Mononuclear cell (primary cell): ENCODE data around the gene KIF13A. TPM values are rescaled to one million over a fixed set of nuclear protein-coding genes. Genes with fewer than 3 reads are reported as not detected.

Experiments
- H3K27me3 ChIP-seq: 2 replicates; pipeline ENCODE4 v1.6.0; 2011; ENCODE audit warnings: low read length, control low read depth; ENCODE audit not compliant: insufficient read depth
- H3K4me1 ChIP-seq: 2 replicates; pipeline ENCODE4 v1.5.1; 2011; ENCODE audit warnings: mild to moderate bottlenecking, low read length, control low read depth; ENCODE audit not compliant: insufficient read depth
- H3K4me3 ChIP-seq: 2 replicates; pipeline ENCODE4 v1.5.1; 2011; ENCODE audit warnings: mild to moderate bottlenecking, low read length, moderate library complexity
- H3K9me3 ChIP-seq: 2 replicates; pipeline ENCODE4 v1.5.1; 2011; ENCODE audit warnings: low read depth, mild to moderate bottlenecking, control low read depth, low read length
- total RNA-seq: library from RNA; depleted of rRNA; stranded (reverse); fragments of >200 nt; gene quantifications from one replicate; pipeline ENCODE4 v1.2.3, GENCODE V29; 2012

Gene KIF13A
- total RNA-seq, 1 donor: 18.1 TPM

- Histone ChIP-seq H3K27me3 (no peaks in the 10 kb centered on the region), H3K4me1 (peaks cover 46% of the 10 kb centered on the region), H3K4me3 (no peak overlapping the region), H3K9me3 (no peaks in the 10 kb centered on the region)
Observed at GRCh38 chr6:17935188-17936149, 52.0 kb downstream of the KIF13A start.

- Histone ChIP-seq H3K9me3 (no peaks in the 10 kb centered on the region), H3K27me3 (no peaks in the 10 kb centered on the region), H3K4me1 (peaks cover 56% of the 10 kb centered on the region), H3K4me3 (no peak overlapping the region)
Observed at GRCh38 chr6:17933716-17934115, 53.7 kb downstream of the KIF13A start.

- no peaks in the 10 kb centered on the region for H3K9me3 ChIP-seq
- peaks cover 56% of the 10 kb centered on the region for H3K4me1 ChIP-seq
- no peak overlapping the region for H3K4me3 ChIP-seq
- H3K27me3 ChIP-seq: no peaks in the 10 kb centered on the region
Observed at GRCh38 chr6:17932330-17932852, 55.0 kb downstream of the KIF13A start.

GRCh38 chr6:17931227-17931626, 56.2 kb downstream of the KIF13A start:
- no peak overlapping the region for H3K4me3 ChIP-seq
- H3K4me1 ChIP-seq: peaks cover 54% of the 10 kb centered on the region
- no peaks in the 10 kb centered on the region for H3K27me3 ChIP-seq
- no peaks in the 10 kb centered on the region for H3K9me3 ChIP-seq

- Histone ChIP-seq H3K27me3 (no peaks in the 10 kb centered on the region), H3K4me3 (no peak overlapping the region), H3K4me1 (peaks cover 51% of the 10 kb centered on the region), H3K9me3 (no peaks in the 10 kb centered on the region)
Observed at GRCh38 chr6:17930321-17930993, 57.0 kb downstream of the KIF13A start.

GRCh38 chr6:17928514-17929430, 58.7 kb downstream of the KIF13A start:
- H3K9me3 ChIP-seq: no peaks in the 10 kb centered on the region
- H3K4me1 ChIP-seq: peaks cover 39% of the 10 kb centered on the region

GRCh38 chr6:17927705-17928104, 59.7 kb downstream of the KIF13A start:
- Histone ChIP-seq H3K4me3 (no peak overlapping the region), H3K9me3 (no peaks in the 10 kb centered on the region), H3K4me1 (peaks cover 29% of the 10 kb centered on the region), H3K27me3 (no peaks in the 10 kb centered on the region)

More at GRCh38 chr6:17928514-17929430, 58.7 kb downstream of the KIF13A start:
- H3K27me3 ChIP-seq: no peaks in the 10 kb centered on the region
- no peak overlapping the region for H3K4me3 ChIP-seq

- Histone ChIP-seq H3K27me3 (no peaks in the 10 kb centered on the region), H3K9me3 (no peaks in the 10 kb centered on the region), H3K4me1 (no peaks in the 10 kb centered on the region), H3K4me3 (no peak overlapping the region)
Observed at GRCh38 chr6:17923401-17923863, 64.0 kb downstream of the KIF13A start.

GRCh38 chr6:17921454-17921853, 66.0 kb downstream of the KIF13A start:
- Histone ChIP-seq H3K9me3 (no peaks in the 10 kb centered on the region), H3K4me3 (no peak overlapping the region), H3K4me1 (no peaks in the 10 kb centered on the region), H3K27me3 (no peaks in the 10 kb centered on the region)

- no peaks in the 10 kb centered on the region for H3K4me1 ChIP-seq
- H3K4me3 ChIP-seq: no peak overlapping the region
- H3K9me3 ChIP-seq: no peaks in the 10 kb centered on the region
- H3K27me3 ChIP-seq: no peaks in the 10 kb centered on the region
Observed at GRCh38 chr6:17919496-17919895, 67.9 kb downstream of the KIF13A start.

GRCh38 chr6:17917837-17918763, 69.3 kb downstream of the KIF13A start:
- H3K9me3 ChIP-seq: no peaks in the 10 kb centered on the region
- H3K4me1 ChIP-seq: no peaks in the 10 kb centered on the region
- no peaks in the 10 kb centered on the region for H3K27me3 ChIP-seq
- H3K4me3 ChIP-seq: no peak overlapping the region

GRCh38 chr6:17914651-17915050, 72.8 kb downstream of the KIF13A start:
- no peaks in the 10 kb centered on the region for H3K9me3 ChIP-seq
- H3K4me3 ChIP-seq: no peak overlapping the region
- no peaks in the 10 kb centered on the region for H3K27me3 ChIP-seq
- H3K4me1 ChIP-seq: peaks cover 10% of the 10 kb centered on the region

- Histone ChIP-seq H3K4me3 (no peak overlapping the region), H3K9me3 (no peaks in the 10 kb centered on the region), H3K4me1 (peaks cover 30% of the 10 kb centered on the region)
Observed at GRCh38 chr6:17912521-17912920, 74.9 kb downstream of the KIF13A start.

More at GRCh38 chr6:17912521-17912920, 74.9 kb downstream of the KIF13A start:
- H3K27me3 ChIP-seq: no peaks in the 10 kb centered on the region
